Activated naive CD4-positive, alpha-beta T cell treated with anti-CD3 and anti-CD28 coated beads for 36 hours (primary cell): ENCODE measurements around the gene TRMT44. TPM values are rescaled to one million over a fixed set of nuclear protein-coding genes. Genes with fewer than 3 reads are reported as not detected.

Source experiments
- CTCF ChIA-PET: fragments of 350-600 bp; sonication (Branson Sonifier 250); formaldehyde crosslinking; loops from one replicate; lab custom pipeline; 2021; ENCODE audit warnings: antibody characterized with exemption; lab: Charles Lee
- DNase-seq: peaks from one replicate; pipeline ENCODE4 v3.0.0-alpha.2; 2020
- H3K27ac Mint-ChIP-seq: one replicate; pipeline ENCODE4 v1.8.0; 2021; ENCODE audit warnings: mild to moderate bottlenecking, mixed read lengths
- H3K27me3 Mint-ChIP-seq: one replicate; pipeline ENCODE4 v1.8.0; 2021; ENCODE audit warnings: low read depth, mixed read lengths
- H3K36me3 Mint-ChIP-seq: one replicate; pipeline ENCODE4 v1.8.0; 2021; ENCODE audit warnings: low read depth, mixed read lengths
- H3K4me1 Mint-ChIP-seq: one replicate; pipeline ENCODE4 v1.8.0; 2021; ENCODE audit warnings: low read depth, mixed read lengths
- H3K4me3 Mint-ChIP-seq: one replicate; pipeline ENCODE4 v1.8.0; 2021; ENCODE audit warnings: mild to moderate bottlenecking, moderate library complexity, mixed read lengths
- H3K9me3 Mint-ChIP-seq: one replicate; pipeline ENCODE4 v1.8.0; 2021; ENCODE audit warnings: mixed read lengths
- intact Hi-C: fragments of 100-400 bp; cut with micrococcal nuclease; formaldehyde crosslinking; loops from one replicate; pipeline ENCODE4 v1.15.1; 2023
- total RNA-seq, 2 experiments: library from RNA; stranded (reverse); gene quantifications; one replicate each; pipeline ENCODE4 v1.2.3, GENCODE V29; 2021

The TRMT44 gene
- 10 to 100 TPM; 13.1 to 14.5 TPM for total RNA-seq

GRCh38 chr4:8440492-8441311, at the start of gene TRMT44, which contains the start of gene ACOX3:
Gene TRMT44 (plus strand): TSS chr4:8440777. CDS start chr4:8440823, 46 bp downstream.
Gene ACOX3 (minus strand): TSS chr4:8440723. CDS start chr4:8416521, 24,202 bp downstream.
- Mint-ChIP-seq H3K4me3 (peak within 1 kb of the TSS; percentile 98), H3K27me3 (no peaks in the 10 kb centered on the region), H3K27ac (peak within 1 kb of the TSS; percentile 98), H3K9me3 (no peaks in the 10 kb centered on the region), H3K36me3 (peaks cover 8% of the 10 kb centered on the region), H3K4me1 (peaks cover 69% of the 10 kb centered on the region)
- intact Hi-C loops: loop anchor here (1.0 to 2.0 kb wide), 2 partner anchors 12 to 712 kb away; no protein-coding TSS in a partner anchor
- CTCF ChIA-PET: interaction anchor here (1.6 kb wide), 1 partner anchor 199 kb away, joined by 6 read pairs; no protein-coding TSS in a partner anchor
- DNase-seq: peak; percentile 93

- peaks cover 3% of the 10 kb centered on the region for H3K36me3 Mint-ChIP-seq
- H3K9me3 Mint-ChIP-seq: no peaks in the 10 kb centered on the region
- H3K27me3 Mint-ChIP-seq: no peaks in the 10 kb centered on the region
- no peaks in the 10 kb centered on the region for H3K4me1 Mint-ChIP-seq
- intact Hi-C loops: no loop called here
- no peak for DNase-seq
- no peak overlapping the region for H3K4me3 Mint-ChIP-seq
- CTCF ChIA-PET: no interaction called here
- H3K27ac Mint-ChIP-seq: no peak overlapping the region
Observed at GRCh38 chr4:8391071-8391470, 49.5 kb upstream of the TRMT44 start.

- DNase-seq: peak; percentile 11
- Mint-ChIP-seq H3K4me3 (no peak overlapping the region), H3K4me1 (no peaks in the 10 kb centered on the region), H3K27ac (no peak overlapping the region), H3K27me3 (no peaks in the 10 kb centered on the region), H3K9me3 (no peaks in the 10 kb centered on the region), H3K36me3 (peaks cover 3% of the 10 kb centered on the region)
- CTCF ChIA-PET: interaction anchor here (0.6 kb wide), 1 partner anchor 24 kb away, joined by 3 read pairs; no protein-coding TSS in a partner anchor
- intact Hi-C loops: no loop called here
Observed at GRCh38 chr4:8391972-8392371, 48.6 kb upstream of the TRMT44 start.

GRCh38 chr4:8392591-8393190, 47.9 kb upstream of the TRMT44 start:
- H3K27ac Mint-ChIP-seq: no peak overlapping the region
- no peak for DNase-seq
- H3K36me3 Mint-ChIP-seq: no peaks in the 10 kb centered on the region
- H3K27me3 Mint-ChIP-seq: no peaks in the 10 kb centered on the region
- no peaks in the 10 kb centered on the region for H3K9me3 Mint-ChIP-seq
- intact Hi-C loops: no loop called here
- H3K4me3 Mint-ChIP-seq: no peak overlapping the region
- H3K4me1 Mint-ChIP-seq: no peaks in the 10 kb centered on the region
- CTCF ChIA-PET: interaction anchor here (0.6 to 0.7 kb wide), 2 partner anchors 12 to 24 kb away, joined by 3 to 7 read pairs; no protein-coding TSS in a partner anchor

GRCh38 chr4:8393593-8394038, 47.0 kb upstream of the TRMT44 start:
- intact Hi-C loops: no loop called here
- Mint-ChIP-seq H3K27ac (no peak overlapping the region), H3K36me3 (peaks cover 3% of the 10 kb centered on the region), H3K27me3 (no peaks in the 10 kb centered on the region), H3K4me3 (no peak overlapping the region), H3K4me1 (no peaks in the 10 kb centered on the region), H3K9me3 (no peaks in the 10 kb centered on the region)
- DNase-seq: no peak
- CTCF ChIA-PET: interaction anchor here (0.7 kb wide), 1 partner anchor 11 kb away, joined by 7 read pairs; no protein-coding TSS in a partner anchor

- no peak overlapping the region for H3K27ac Mint-ChIP-seq
- H3K9me3 Mint-ChIP-seq: no peaks in the 10 kb centered on the region
- CTCF ChIA-PET: no interaction called here
Observed at GRCh38 chr4:8394061-8394519, 46.5 kb upstream of the TRMT44 start.

GRCh38 chr4:8394806-8395205, 45.8 kb upstream of the TRMT44 start:
- Mint-ChIP-seq H3K27ac (no peak overlapping the region), H3K9me3 (no peaks in the 10 kb centered on the region), H3K27me3 (no peaks in the 10 kb centered on the region), H3K4me3 (no peak overlapping the region), H3K36me3 (peaks cover 6% of the 10 kb centered on the region), H3K4me1 (no peaks in the 10 kb centered on the region)
- CTCF ChIA-PET: interaction anchor here (0.6 kb wide), 1 partner anchor 8 kb away, joined by 3 read pairs; no protein-coding TSS in a partner anchor
- no peak for DNase-seq
- intact Hi-C loops: no loop called here

More at GRCh38 chr4:8394061-8394519, 46.5 kb upstream of the TRMT44 start:
- intact Hi-C loops: no loop called here
- no peak for DNase-seq
- Mint-ChIP-seq H3K4me3 (no peak overlapping the region), H3K36me3 (peaks cover 6% of the 10 kb centered on the region), H3K27me3 (no peaks in the 10 kb centered on the region), H3K4me1 (no peaks in the 10 kb centered on the region)

GRCh38 chr4:8395504-8396296, 44.9 kb upstream of the TRMT44 start:
- intact Hi-C loops: no loop called here
- Mint-ChIP-seq H3K27ac (no peak overlapping the region), H3K27me3 (no peaks in the 10 kb centered on the region), H3K36me3 (peaks cover 6% of the 10 kb centered on the region), H3K9me3 (no peaks in the 10 kb centered on the region), H3K4me1 (no peaks in the 10 kb centered on the region), H3K4me3 (no peak overlapping the region)
- DNase-seq: no peak
- CTCF ChIA-PET: no interaction called here

GRCh38 chr4:8396762-8397406, 43.7 kb upstream of the TRMT44 start:
- Mint-ChIP-seq H3K4me1 (no peaks in the 10 kb centered on the region), H3K9me3 (no peaks in the 10 kb centered on the region), H3K27me3 (no peaks in the 10 kb centered on the region), H3K36me3 (peaks cover 6% of the 10 kb centered on the region), H3K4me3 (no peak overlapping the region), H3K27ac (no peak overlapping the region)
- intact Hi-C loops: no loop called here
- no peak for DNase-seq
- CTCF ChIA-PET: interaction anchor here (0.6 kb wide), 1 partner anchor 1314 kb away, joined by 4 read pairs; no protein-coding TSS in a partner anchor

- CTCF ChIA-PET: interaction anchor here (1.8 kb wide), 1 partner anchor 156 kb away, joined by 3 read pairs; no protein-coding TSS in a partner anchor
- Mint-ChIP-seq H3K36me3 (peaks cover 8% of the 10 kb centered on the region), H3K4me1 (no peaks in the 10 kb centered on the region), H3K27me3 (no peaks in the 10 kb centered on the region), H3K9me3 (no peaks in the 10 kb centered on the region), H3K4me3 (no peak overlapping the region), H3K27ac (no peak overlapping the region)
- intact Hi-C loops: no loop called here
- no peak for DNase-seq
Observed at GRCh38 chr4:8398347-8398746, 42.2 kb upstream of the TRMT44 start.

GRCh38 chr4:8399298-8399697, 41.3 kb upstream of the TRMT44 start:
- intact Hi-C loops: no loop called here
- no peaks in the 10 kb centered on the region for H3K9me3 Mint-ChIP-seq
- no peaks in the 10 kb centered on the region for H3K27me3 Mint-ChIP-seq
- no peak for DNase-seq
- H3K36me3 Mint-ChIP-seq: peaks cover 8% of the 10 kb centered on the region
- no peaks in the 10 kb centered on the region for H3K4me1 Mint-ChIP-seq
- H3K4me3 Mint-ChIP-seq: no peak overlapping the region
- CTCF ChIA-PET: interaction anchor here (1.8 kb wide), 1 partner anchor 157 kb away, joined by 3 read pairs; no protein-coding TSS in a partner anchor
- no peak overlapping the region for H3K27ac Mint-ChIP-seq
